Measurements from ENCODE around the gene PNPLA5.

The PNPLA5 gene

GRCh38 chr22:43879901-43880540 is 11.8 kb downstream of the PNPLA5 start:
- no peak for TF ChIP-seq POLR2AphosphoS5 (IDR thresholded peaks at IDR 0.05; ENCODE audit: low read depth)
- Histone ChIP-seq H3K4me3 (replicated peaks; ENCODE audit: insufficient read depth, low read length) (no peak overlapping the region), H3K27me3 (ENCODE audit: insufficient read depth, poor library complexity, severe bottlenecking) (no peaks in the 10 kb centered on the region), H3K27ac (replicated peaks) (no peak overlapping the region)
- DNase-seq (ENCODE audit: low read depth in 1 of 2, low spot score in 1 of 2): no peak

GRCh38 chr22:43878831-43879550 is 12.8 kb downstream of the PNPLA5 start:
- H3K27ac ChIP-seq (replicated peaks): no peak overlapping the region
- H3K27me3 ChIP-seq (ENCODE audit: insufficient read depth, poor library complexity, severe bottlenecking): no peaks in the 10 kb centered on the region
- TF ChIP-seq CTCF (IDR thresholded peaks at IDR 0.05; ENCODE audit: insufficient read depth, low read length) (no peak), POLR2AphosphoS5 (IDR thresholded peaks at IDR 0.05; ENCODE audit: low read depth) (no peak)
- DNase-seq (ENCODE audit: low read depth in 1 of 2, low spot score in 1 of 2): no peak
- H3K4me3 ChIP-seq (replicated peaks; ENCODE audit: insufficient read depth, low read length): no peak overlapping the region

GRCh38 chr22:43878079-43878795 is 13.6 kb downstream of the PNPLA5 start:
- DNase-seq (ENCODE audit: low read depth in 1 of 2, low spot score in 1 of 2): no peak
- TF ChIP-seq CTCF (IDR thresholded peaks at IDR 0.05; ENCODE audit: insufficient read depth, low read length) (no peak), POLR2AphosphoS5 (IDR thresholded peaks at IDR 0.05; ENCODE audit: low read depth) (no peak), REST (IDR thresholded peaks at IDR 0.05; ENCODE audit: insufficient replicate concordance, low read depth) (no peak), GABPA (IDR thresholded peaks at IDR 0.05; ENCODE audit: low read depth) (no peak), SPI1 (IDR thresholded peaks at IDR 0.05; ENCODE audit: borderline replicate concordance, low read depth) (no peak)
- no peak overlapping the region for H3K4me3 ChIP-seq (replicated peaks; ENCODE audit: insufficient read depth, low read length)
- no peaks in the 10 kb centered on the region for H3K27me3 ChIP-seq (ENCODE audit: insufficient read depth, poor library complexity, severe bottlenecking)
- H3K27ac ChIP-seq (replicated peaks): no peak overlapping the region

- TF ChIP-seq SPI1 (IDR thresholded peaks at IDR 0.05; ENCODE audit: borderline replicate concordance, low read depth) (no peak), CTCF (IDR thresholded peaks at IDR 0.05; ENCODE audit: insufficient read depth, low read length) (no peak), REST (IDR thresholded peaks at IDR 0.05; ENCODE audit: insufficient replicate concordance, low read depth) (no peak), GABPA (IDR thresholded peaks at IDR 0.05; ENCODE audit: low read depth) (no peak), POLR2AphosphoS5 (IDR thresholded peaks at IDR 0.05; ENCODE audit: low read depth) (no peak)
- Histone ChIP-seq H3K4me3 (replicated peaks; ENCODE audit: insufficient read depth, low read length) (no peak overlapping the region), H3K27ac (replicated peaks) (no peak overlapping the region), H3K27me3 (ENCODE audit: insufficient read depth, poor library complexity, severe bottlenecking) (no peaks in the 10 kb centered on the region)
- DNase-seq (ENCODE audit: low read depth in 1 of 2, low spot score in 1 of 2): no peak
These were observed 14.8 kb downstream of the PNPLA5 start for GRCh38 chr22:43876866-43877509.

Measured in HL-60 (cell line).